ENCODE data around the gene VEGFB. TPM values are rescaled to one million over a fixed set of nuclear protein-coding genes. Genes with fewer than 3 reads are reported as not detected.

Gene VEGFB
- total and polyA plus RNA-seq, 2 donors (not counting 3 experiments of a cell fraction or from before 2014, with no cell fraction given) = 19.3 to 98.1 TPM

DNA sequence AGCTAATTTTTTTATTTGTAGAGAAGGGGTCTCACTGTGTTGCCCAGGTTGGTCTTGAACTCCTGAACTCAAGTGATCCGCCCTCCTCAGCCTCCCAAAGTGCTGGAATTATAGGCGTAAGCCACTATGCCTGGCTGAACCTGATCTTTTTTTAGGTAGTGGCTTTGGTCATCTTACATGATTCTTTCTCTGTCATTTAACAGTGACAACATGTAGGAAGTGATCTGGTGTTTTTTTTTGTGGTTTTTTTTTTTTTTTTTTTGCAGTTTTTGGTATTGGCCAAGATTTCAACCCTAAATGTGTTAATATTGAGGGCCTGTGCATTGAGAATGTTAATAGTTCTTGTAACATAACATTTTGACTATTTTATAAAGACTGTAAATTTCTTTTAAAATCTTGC is 35.9 kb upstream of the VEGFB start:
- no peak overlapping the region for H2AFZ ChIP-seq (ENCODE audit: low read depth, low read length)
- no peak overlapping the region for H3K9ac ChIP-seq (replicated peaks; ENCODE audit: extremely low read depth, insufficient read depth, low read length)
- no peaks in the 10 kb centered on the region for H3K27me3 ChIP-seq (ENCODE audit: control insufficient read depth in 2 of 2, insufficient read depth in 2 of 2, low read length in 2 of 2)
- DNase-seq (ENCODE audit: low read depth, low spot score) = no peak
- H3K4me1 ChIP-seq (ENCODE audit: control insufficient read depth, extremely low read depth, insufficient read depth, low read length) = no peaks in the 10 kb centered on the region
- no peak for FAIRE-seq
- no peaks in the 10 kb centered on the region for H3K9me3 ChIP-seq (replicated peaks; ENCODE audit: control insufficient read depth, insufficient read depth, low read length)
- intact Hi-C loops (cut with micrococcal nuclease) = no loop called here
- H4K20me1 ChIP-seq (replicated peaks; ENCODE audit: control insufficient read depth, extremely low read depth, insufficient read depth, low read length) = no peaks in the 10 kb centered on the region
- H3K4me2 ChIP-seq (ENCODE audit: insufficient read depth, low read length) = no peak overlapping the region
- BruUV-seq (replicated peaks) = no TSS peak
- no peaks in the 10 kb centered on the region for H3K9me1 ChIP-seq (replicated peaks; ENCODE audit: control insufficient read depth, extremely low read depth, insufficient read depth, low read length)
- POLR2A ChIA-PET = interaction anchor here (0.7 kb wide), 1 partner anchor 47 kb away, joined by 7 read pairs; no protein-coding TSS in a partner anchor
- dilution Hi-C loops (cut with MboI; ENCODE audit: extremely low pct_ligation_motif_present, low sequenced_read_pairs) = no loop called here
- no peak for TF ChIP-seq POLR2A (IDR thresholded peaks at IDR 0.05; ENCODE audit: low read depth, low read length)
- TF ChIP-seq POLR2AphosphoS5 (IDR thresholded peaks at IDR 0.05; ENCODE audit: insufficient read depth, low read depth, low read length) = no peak
- no peak for TF ChIP-seq EZH2 (IDR thresholded peaks at IDR 0.05; ENCODE audit: borderline replicate concordance, low read depth, low read length, severe bottlenecking)
- no peak for TF ChIP-seq MYC (IDR thresholded peaks at IDR 0.05; ENCODE audit: low read depth, low read length)
- no peak for TF ChIP-seq FOS (IDR thresholded peaks at IDR 0.05; ENCODE audit: borderline replicate concordance, insufficient read depth, low read length)
- TF ChIP-seq, protein P1, sequence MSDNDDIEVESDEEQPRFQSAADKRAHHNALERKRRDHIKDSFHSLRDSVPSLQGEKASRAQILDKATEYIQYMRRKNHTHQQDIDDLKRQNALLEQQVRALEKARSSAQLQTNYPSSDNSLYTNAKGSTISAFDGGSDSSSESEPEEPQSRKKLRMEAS (IDR thresholded peaks at IDR 0.05; ENCODE audit: insufficient read depth, insufficient read length) = no peak
- TF ChIP-seq JUN (IDR thresholded peaks at IDR 0.05; ENCODE audit: borderline replicate concordance, insufficient read depth, insufficient read length, low read depth) = no peak
- TF ChIP-seq, protein P2, sequence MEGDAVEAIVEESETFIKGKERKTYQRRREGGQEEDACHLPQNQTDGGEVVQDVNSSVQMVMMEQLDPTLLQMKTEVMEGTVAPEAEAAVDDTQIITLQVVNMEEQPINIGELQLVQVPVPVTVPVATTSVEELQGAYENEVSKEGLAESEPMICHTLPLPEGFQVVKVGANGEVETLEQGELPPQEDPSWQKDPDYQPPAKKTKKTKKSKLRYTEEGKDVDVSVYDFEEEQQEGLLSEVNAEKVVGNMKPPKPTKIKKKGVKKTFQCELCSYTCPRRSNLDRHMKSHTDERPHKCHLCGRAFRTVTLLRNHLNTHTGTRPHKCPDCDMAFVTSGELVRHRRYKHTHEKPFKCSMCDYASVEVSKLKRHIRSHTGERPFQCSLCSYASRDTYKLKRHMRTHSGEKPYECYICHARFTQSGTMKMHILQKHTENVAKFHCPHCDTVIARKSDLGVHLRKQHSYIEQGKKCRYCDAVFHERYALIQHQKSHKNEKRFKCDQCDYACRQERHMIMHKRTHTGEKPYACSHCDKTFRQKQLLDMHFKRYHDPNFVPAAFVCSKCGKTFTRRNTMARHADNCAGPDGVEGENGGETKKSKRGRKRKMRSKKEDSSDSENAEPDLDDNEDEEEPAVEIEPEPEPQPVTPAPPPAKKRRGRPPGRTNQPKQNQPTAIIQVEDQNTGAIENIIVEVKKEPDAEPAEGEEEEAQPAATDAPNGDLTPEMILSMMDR (IDR thresholded peaks at IDR 0.05; ENCODE audit: extremely low read depth in 1 of 2, insufficient read depth in 1 of 2, low read depth in 1 of 2, low read length in 2 of 2) = no peak
- no peak for TF ChIP-seq GATA2 (IDR thresholded peaks at IDR 0.05; ENCODE audit: insufficient read depth, insufficient read length, low read depth, low read length)
- peaks cover under 1% of the 10 kb centered on the region for H3K79me2 ChIP-seq (ENCODE audit: control insufficient read depth, insufficient read depth, low read length)
- H3K36me3 ChIP-seq (ENCODE audit: control insufficient read depth in 2 of 2, extremely low read depth in 1 of 2, insufficient read depth in 2 of 2, low read length in 2 of 2) = peaks cover 42 to 59% of the 10 kb centered on the region in 2 experiments
- CTCF ChIA-PET = no interaction called here
- no peak overlapping the region for H3K27ac ChIP-seq (ENCODE audit: insufficient read depth, low read depth, low read length)
- no peak overlapping the region for H3K4me3 ChIP-seq (replicated peaks in 1 of 3; ENCODE audit: insufficient read depth in 1 of 3, low read depth in 1 of 3, low read length in 3 of 3)
